Cardiac muscle cell (in vitro differentiated cells and primary cell): ENCODE data around the gene ASS1. TPM values are rescaled to one million over a fixed set of nuclear protein-coding genes. Genes with fewer than 3 reads are reported as not detected.

Experiments used
- DNase-seq, 2 donors: peaks; one replicate each; pipeline versions ENCODE4 v3.0.0 to v3.0.0-alpha.2; 2010 to 2017; ENCODE audit warnings: low read depth in 1 of 2, low spot score in 1 of 2
- H3K27ac ChIP-seq: fragments of 200-600 bp; sonication (generic); 2 replicates; pipeline ENCODE4 v1.5.1; 2016
- H3K27me3 ChIP-seq: fragments of 200-600 bp; sonication (generic); 2 replicates; pipeline ENCODE4 v1.6.0; 2016; ENCODE audit warnings: control low read depth
- H3K36me3 ChIP-seq: fragments of 200-600 bp; sonication (generic); 2 replicates; pipeline ENCODE4 v1.5.1; 2016; ENCODE audit warnings: control low read depth
- H3K4me1 ChIP-seq: fragments of 200-600 bp; sonication (generic); 2 replicates; pipeline ENCODE4 v1.8.1; 2017; ENCODE audit warnings: low read depth, mild to moderate bottlenecking, mixed run types
- H3K4me3 ChIP-seq: fragments of 200-600 bp; sonication (generic); 2 replicates; pipeline ENCODE4 v1.5.1; 2016; ENCODE audit warnings: mild to moderate bottlenecking
- H3K9me3 ChIP-seq: fragments of 200-600 bp; sonication (generic); 2 replicates; pipeline ENCODE4 v1.5.1; 2017; ENCODE audit warnings: low read depth, mild to moderate bottlenecking, control low read depth
- polyA plus RNA-seq: library from polyadenylated mRNA; unstranded; fragments of >200 nt; fragmentation: Nextera tagmentation; extraction: Ambion mirVana; gene quantifications from 2 replicates; pipeline ENCODE4 v1.2.1, GENCODE V29; 2016
- total RNA-seq: library from RNA; depleted of rRNA; stranded (reverse); fragments of >200 nt; gene quantifications from 2 replicates; pipeline ENCODE4 v1.2.3, GENCODE V29; 2016
- TF ChIP-seq, protein P1 (sequence below): IDR thresholded peaks from 2 replicates; pipeline ENCODE4 v1.5.1; 2012; ENCODE audit warnings: low read depth, mild to moderate bottlenecking, low read length

ASS1 gene
- total and polyA plus RNA-seq, 2 experiments from 2014 or later, result 59.3 to 83.8 TPM

GRCh38 chr9:130459151-130459550 is 14.4 kb downstream of the ASS1 start:
- no peak overlapping the region for H3K27ac ChIP-seq
- H3K36me3 ChIP-seq, result no peaks in the 10 kb centered on the region
- no peaks in the 10 kb centered on the region for H3K4me1 ChIP-seq
- H3K4me3 ChIP-seq, result no peak overlapping the region
- TF ChIP-seq, protein P1, sequence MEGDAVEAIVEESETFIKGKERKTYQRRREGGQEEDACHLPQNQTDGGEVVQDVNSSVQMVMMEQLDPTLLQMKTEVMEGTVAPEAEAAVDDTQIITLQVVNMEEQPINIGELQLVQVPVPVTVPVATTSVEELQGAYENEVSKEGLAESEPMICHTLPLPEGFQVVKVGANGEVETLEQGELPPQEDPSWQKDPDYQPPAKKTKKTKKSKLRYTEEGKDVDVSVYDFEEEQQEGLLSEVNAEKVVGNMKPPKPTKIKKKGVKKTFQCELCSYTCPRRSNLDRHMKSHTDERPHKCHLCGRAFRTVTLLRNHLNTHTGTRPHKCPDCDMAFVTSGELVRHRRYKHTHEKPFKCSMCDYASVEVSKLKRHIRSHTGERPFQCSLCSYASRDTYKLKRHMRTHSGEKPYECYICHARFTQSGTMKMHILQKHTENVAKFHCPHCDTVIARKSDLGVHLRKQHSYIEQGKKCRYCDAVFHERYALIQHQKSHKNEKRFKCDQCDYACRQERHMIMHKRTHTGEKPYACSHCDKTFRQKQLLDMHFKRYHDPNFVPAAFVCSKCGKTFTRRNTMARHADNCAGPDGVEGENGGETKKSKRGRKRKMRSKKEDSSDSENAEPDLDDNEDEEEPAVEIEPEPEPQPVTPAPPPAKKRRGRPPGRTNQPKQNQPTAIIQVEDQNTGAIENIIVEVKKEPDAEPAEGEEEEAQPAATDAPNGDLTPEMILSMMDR, result no peak
- H3K27me3 ChIP-seq, result no peaks in the 10 kb centered on the region
- no peak for DNase-seq
- H3K9me3 ChIP-seq, result no peaks in the 10 kb centered on the region

DNA sequence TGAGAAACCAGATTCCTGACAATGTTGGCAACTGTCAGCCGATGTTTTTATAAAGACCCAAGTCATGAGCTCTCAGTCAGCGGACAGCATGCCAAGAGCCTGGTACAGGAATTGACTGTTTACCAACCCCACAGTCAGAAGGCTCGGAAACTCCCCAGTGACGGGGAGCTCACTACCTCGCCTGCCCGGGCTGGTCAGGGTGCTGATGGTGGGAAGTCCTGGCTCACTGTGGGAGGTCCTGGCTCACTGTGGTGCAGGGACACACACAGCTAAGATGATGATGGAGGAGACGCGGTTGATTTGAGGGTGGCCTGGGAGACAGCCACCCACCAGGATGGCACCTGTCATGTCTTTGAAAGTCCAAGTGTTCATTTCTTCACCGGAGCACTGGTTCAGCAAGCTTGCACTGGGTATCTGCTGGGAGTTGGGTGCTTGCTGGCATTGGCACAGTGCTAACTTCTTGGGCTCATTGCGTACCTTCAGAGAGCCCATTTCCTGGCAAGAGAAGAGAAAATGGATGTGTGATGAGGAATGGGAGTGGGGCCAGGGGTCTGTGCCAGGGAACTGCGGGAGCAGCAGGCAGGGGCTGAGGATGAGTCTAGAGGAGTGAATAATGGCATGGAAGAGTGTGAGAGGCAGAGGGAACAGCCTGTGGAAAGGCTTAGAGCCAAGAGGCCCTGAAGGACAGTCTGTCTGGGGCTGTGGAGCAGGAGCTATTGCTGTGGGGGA is 15.3 kb downstream of the ASS1 start:
- Histone ChIP-seq H3K4me3 (no peak overlapping the region), H3K4me1 (no peaks in the 10 kb centered on the region), H3K27me3 (no peaks in the 10 kb centered on the region), H3K9me3 (no peaks in the 10 kb centered on the region), H3K36me3 (no peaks in the 10 kb centered on the region), H3K27ac (no peak overlapping the region)
- DNase-seq, result no peak
- TF ChIP-seq, protein P1, result no peak

GRCh38 chr9:130461218-130461630 is 16.5 kb downstream of the ASS1 start:
- H3K9me3 ChIP-seq, result no peaks in the 10 kb centered on the region
- TF ChIP-seq, protein P1, result peak; percentile 75
- no peak overlapping the region for H3K4me3 ChIP-seq
- H3K36me3 ChIP-seq, result no peaks in the 10 kb centered on the region
- no peaks in the 10 kb centered on the region for H3K27me3 ChIP-seq
- H3K4me1 ChIP-seq, result no peaks in the 10 kb centered on the region
- H3K27ac ChIP-seq, result no peak overlapping the region
- peak; percentile 50 to 78 for DNase-seq

- H3K27ac ChIP-seq, result no peak overlapping the region
- TF ChIP-seq, protein P1, result no peak
- no peaks in the 10 kb centered on the region for H3K9me3 ChIP-seq
- no peaks in the 10 kb centered on the region for H3K36me3 ChIP-seq
- H3K27me3 ChIP-seq, result no peaks in the 10 kb centered on the region
- DNase-seq, result no peak
- H3K4me1 ChIP-seq, result no peaks in the 10 kb centered on the region
- H3K4me3 ChIP-seq, result no peak overlapping the region
These were observed 17.0 kb downstream of the ASS1 start for GRCh38 chr9:130461731-130462130.

DNA sequence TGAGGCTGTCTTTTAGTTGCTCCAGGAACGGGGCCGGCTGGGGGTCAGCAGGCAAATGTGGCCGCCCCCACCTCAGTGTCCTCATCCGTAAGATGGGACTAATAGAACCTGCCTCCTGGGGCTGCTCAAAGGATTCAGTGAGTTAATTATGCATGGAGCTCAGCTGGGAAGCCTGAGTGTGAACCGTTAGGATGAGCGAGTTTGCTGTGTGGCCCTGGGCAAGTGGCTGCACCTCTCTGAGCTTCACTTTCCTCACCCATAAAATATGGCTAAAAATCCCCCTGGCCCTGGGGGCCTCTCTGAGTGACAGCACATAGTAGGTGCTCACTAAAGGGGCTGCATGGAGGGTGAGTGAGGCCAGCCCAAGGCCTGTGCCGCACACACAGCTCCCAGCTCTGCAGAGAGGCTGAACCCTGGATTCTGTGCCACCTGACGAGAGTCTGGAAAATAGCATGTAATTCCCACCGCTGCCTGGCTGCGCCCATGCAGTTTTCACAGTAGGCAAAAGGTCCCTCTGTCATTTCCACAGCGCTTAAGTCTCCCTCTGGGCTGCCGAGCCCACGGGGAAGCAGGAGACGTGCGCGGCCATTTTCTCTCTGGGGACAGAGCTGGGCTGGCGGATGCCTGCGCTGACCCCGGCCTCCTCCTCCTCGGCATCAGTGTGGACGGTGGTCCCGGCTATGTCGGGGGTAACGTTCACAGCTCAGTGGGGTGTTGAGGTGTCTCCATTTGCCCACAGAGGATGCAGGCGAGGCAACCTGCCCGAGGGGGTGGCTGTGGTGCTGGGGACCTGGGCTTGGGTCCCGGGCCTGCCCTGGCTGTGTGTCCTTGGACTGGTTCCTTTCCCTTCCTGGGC is 18.2 kb downstream of the ASS1 start:
- no peak overlapping the region for H3K27ac ChIP-seq
- H3K27me3 ChIP-seq, result no peaks in the 10 kb centered on the region
- TF ChIP-seq, protein P1, result no peak
- H3K36me3 ChIP-seq, result no peaks in the 10 kb centered on the region
- H3K9me3 ChIP-seq, result no peaks in the 10 kb centered on the region
- H3K4me3 ChIP-seq, result no peak overlapping the region
- H3K4me1 ChIP-seq, result peaks cover 10% of the 10 kb centered on the region
- DNase-seq, result no peak
